GM21390 (cell line): ENCODE results near the gene LYPD4.

ENCODE experiments used
- ATAC-seq: cut with Tn5 transposase; IDR thresholded peaks from one replicate; pipeline ENCODE4 v1.9.1; 2021; ENCODE audit not compliant: unreplicated experiment

The LYPD4 gene

DNA sequence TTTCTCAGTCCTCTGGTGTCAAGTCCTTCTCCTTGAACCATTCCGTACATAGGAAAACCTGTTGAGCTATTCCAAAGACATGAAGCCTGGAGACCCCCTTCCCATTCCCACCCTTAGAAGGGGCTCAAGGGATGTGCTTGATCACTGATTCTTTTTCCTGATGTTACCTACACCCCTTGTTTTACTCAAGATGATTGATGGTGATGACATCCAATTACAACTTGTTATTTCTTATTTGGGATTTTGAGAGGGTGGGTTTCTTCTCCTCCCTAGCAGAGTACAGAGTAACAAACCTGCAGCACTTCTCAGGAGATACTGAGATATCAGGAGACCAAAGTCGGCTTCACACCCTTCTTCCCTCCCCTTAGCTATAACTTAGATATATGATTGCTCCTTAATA lies 8.9 kb upstream of the LYPD4 start:
- no peak for ATAC-seq

DNA sequence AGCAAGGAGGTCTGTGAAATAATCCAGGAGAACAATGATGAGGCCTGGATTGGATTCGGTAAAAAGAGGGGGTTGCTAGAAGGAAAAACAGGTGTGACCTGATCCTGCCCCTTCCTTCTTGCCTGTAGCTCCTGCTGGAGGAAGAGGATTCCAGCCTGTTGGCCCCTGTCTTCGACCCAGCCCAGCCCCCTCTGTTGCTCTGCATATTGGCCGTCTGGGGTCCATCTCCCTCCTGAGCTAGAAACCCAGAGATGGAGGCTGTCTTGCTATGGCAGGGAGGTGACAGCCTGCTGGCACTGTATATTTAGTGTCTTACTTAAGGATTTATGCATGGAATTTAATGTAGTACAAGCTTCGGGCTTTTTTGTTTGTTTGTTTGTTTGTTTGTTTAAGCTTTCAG lies 7.0 kb upstream of the LYPD4 start:
- no peak for ATAC-seq

DNA sequence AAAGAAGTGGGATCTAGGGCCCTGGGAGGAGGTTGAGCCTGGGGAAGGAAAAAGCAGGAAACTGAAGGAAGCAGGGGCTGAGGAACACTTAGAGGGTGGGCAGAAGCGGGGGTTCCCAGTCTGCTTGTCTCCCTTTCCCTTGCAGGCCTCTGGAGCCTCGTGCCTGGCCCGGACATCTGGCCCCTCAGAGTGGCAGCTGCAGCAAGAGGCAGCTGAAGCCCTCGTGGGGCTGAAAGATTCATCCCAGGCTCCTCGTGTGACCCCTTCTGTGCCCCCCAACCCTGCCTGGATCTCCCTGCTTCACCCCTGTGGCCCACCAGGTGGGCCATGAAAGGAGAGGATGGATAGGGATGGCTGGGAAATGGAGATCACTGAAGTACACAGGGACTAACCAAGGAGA lies 5.9 kb upstream of the LYPD4 start:
- no peak for ATAC-seq

DNA sequence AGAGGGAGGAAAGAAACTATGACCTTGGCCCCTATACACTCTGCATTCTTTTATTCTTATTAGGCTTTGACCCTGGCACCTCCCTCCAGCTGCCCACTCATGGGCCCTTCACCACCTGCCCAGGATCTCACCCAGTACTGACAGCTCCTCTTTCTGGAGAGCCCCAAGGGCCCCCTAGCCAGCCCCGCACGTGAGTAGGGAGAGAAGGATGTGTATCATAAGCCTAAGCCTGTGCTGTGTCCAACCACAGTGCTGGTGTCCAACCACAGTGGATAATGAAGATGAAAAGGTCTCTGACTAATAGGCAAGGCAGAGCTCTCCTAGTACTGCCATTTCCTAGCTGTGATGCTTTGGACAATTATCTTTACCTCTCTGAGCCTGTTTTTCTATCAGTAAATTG lies 4.6 kb upstream of the LYPD4 start:
- no peak for ATAC-seq

DNA sequence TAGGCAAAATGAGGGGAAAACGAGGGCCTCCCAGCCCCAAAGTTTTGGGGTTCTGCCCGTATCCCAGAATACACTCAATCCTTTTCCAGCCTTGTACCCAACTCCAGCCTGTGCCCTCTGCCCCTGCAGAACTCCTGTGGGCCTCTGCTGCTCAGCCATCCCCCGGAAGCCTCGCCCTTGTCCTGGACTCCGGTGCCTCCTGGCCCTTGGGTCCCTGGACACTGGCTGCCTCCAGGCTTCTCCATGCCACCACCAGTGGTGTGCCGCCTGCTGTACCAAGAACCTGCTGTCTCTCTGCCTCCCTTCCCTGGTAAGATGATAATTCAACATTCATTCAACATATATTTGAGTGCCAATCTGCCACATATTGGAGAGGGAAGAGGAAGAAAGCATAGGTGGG lies 4.2 kb upstream of the LYPD4 start:
- no peak for ATAC-seq

DNA sequence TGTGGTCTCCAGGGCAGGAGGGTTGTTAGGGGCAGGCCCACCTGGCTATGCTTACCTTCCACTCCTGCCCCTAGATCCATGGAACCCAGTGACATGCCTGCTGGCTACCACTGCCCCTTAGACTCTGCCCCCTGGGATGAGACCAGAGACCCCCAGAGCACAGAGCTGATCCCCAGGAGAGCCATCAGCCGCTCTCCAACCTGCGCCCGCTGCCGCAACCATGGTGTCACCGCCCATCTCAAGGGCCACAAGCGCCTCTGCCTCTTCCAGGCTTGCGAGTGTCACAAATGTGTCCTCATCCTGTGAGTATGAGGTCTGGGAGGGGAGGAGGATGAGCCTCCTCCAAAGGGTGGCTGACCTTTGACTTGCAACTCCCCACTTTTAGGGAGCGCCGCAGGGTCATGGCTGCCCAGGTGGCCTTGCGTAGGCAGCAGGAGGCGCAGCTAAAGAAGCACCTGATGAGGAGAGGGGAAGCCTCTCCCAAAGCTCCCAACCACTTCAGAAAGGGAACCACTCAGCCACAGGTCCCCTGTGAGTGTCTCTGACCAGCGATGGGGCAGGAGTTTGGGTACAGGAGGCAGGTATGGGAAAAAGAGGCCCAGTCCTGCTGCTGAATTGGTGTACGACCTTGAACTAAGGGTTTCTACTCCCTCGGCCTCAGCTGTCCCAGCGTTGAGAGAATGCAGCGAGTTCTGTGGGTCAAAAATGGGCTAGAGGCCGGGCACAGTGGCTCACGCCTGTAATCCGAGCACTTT lies 3.0 kb upstream of the LYPD4 start:
- ATAC-seq, result no peak

DNA sequence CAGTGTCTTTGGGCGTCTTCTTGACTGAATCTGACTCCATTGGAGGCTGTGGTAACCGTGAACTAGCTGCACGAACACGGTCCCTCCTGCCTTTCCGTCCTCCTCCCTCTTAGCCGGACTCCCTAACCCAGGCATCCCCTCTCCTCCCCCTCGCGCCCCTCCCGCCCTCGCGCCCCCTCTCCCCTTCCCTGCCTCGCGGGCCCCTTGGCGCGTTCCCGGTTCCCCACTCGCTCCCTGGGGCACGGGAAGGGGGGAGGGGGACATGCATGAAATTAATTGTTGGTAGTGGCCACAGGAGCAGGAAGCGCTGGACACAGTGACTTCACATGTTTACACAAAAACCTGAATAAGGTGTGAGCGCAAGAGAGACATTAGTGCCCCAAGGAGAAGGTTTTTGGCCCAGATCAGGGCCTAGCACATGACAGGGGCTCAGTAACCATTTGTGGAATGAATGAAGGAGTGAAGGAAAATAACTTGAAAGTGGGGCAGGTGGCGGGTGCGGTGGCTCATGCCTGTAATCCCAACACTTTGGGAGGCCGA lies 638 bp upstream of the LYPD4 start:
- no peak for ATAC-seq

DNA sequence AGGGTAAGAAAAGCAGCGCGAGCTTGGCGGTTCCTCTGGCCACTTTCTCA lies 343 bp upstream of the LYPD4 start, which contains the start of gene DMRTC2:
DMRTC2 (plus strand) TSS at position 42 of the 50 bp plus-strand sequence. CDS start 2,387 bp downstream, outside the sequence.
- ATAC-seq, result no peak

DNA sequence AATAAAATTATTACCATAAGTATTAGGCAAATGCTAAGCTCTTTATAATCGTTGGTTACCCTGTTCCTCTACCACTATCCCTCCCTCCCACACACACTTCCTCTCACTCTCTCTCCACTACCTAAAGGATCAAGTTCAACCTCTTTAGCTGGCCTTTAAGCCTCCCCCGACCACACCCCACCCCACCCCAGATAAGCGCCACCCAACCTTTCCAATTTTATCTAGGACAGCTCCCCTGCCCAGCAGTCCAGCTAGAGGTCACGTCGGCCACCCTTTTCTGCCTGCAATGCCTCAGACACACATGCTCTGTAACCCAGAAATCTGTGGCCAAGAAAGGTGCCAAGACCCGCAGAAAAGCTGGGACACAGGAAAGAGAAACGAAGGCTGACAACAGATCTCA lies 1.1 kb downstream of the LYPD4 start:
- ATAC-seq, result no peak

DNA sequence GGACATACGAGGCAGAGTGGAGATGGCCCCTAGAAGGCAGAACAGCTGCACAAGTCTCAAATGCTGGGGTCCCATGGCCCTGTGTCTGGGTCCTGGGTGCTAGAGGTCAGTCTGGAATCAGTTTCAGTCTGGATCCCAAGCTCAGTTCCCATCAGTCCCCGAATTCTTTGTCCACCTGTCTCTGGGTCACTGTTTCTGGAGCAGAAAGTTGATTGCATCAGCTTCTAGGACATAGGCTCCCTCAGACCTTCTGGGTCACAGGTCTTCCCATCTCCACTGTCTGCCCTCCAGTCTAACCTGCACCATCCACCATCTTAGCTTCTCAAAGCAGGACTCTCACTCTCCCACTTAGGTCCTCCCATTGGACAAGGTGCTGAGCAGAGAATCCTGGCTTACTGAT lies 5.3 kb downstream of the LYPD4 start:
- no peak for ATAC-seq

DNA sequence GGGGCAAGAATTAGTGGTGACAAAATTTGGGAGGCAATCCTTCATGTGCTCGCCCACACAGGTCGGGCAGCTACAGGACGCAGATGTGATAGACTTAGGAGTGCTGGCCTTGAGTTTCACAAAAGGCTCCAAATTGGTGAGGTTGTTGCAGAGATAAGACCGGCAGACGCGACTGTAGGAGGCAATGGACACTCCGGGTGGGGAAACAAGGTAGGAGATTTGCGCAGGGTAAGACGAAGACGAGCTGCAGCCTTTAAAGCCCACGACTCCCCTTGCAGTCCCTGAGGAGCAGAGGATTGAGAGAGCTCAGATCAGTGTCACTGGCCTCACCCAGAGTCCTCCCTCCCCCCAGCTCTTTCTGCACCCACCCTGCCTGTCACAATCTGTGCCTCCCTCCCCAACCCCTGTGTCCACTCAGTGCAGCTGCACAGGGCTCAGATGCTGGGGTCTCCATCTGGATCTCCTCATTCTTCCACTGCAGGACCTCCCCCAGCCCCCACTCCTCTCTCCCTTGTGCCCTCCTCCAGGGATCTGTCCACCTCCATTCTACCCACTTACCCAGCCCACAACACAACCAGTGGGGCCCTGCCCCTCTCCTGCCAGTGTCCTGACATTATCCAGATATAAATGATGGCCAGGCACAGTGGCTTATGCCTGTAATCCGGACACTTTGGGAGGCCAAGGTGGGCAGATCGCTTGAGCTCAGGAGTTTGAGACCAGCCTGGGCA lies 6.3 kb downstream of the LYPD4 start:
- no peak for ATAC-seq

DNA sequence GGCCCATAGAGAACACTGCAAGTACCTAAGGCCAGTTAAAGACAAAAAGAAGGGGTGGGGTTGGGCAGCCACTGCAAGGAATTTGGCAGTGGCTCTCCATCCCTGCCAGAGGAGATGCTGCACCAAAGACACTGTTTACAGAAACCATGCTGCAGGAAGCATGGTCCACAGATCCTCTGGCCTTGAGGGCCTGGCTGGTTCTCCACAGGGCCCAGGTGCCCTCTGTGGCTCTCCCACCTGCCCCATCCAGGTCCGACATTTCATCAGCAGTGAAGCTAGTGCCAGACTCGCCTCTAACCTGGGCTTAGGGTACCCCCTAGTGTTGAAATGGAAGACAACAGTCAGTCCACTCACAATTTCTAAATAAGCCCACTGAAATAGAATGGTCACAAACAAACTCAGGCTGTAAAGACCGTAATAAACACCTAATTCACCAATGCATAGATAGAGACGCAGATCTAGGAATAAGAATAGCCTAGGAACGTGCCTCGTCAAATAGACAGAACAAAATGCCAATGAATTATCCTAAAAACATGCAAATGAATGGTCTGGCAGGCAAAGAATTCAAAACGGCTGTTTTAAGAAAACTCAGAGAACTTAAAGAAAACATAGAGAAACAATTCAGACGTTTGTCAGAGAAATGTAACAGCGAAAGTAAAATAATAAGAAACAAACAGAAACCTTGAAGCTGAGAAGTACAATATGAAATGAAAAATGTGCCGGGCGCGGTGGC lies 23.3 kb downstream of the LYPD4 start:
- no peak for ATAC-seq

DNA sequence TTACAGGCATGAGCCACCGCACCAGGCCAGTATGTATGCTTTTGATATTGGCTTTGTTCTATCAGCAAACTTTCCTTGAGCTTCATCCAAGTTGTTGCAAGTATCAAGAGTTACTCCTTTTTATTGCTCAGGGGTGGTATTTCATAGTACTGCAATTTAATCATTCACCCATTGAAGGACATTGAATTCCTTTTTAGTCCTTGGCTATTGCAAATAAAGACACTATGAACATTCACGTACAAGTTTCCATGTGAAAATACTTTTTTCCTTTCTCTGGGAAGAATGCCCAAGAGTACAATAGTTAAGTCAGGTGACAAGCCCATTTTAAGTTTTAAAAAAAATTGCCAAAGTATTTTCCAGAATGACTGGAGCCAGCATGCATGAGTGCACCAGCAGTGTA lies 27.7 kb downstream of the LYPD4 start:
- no peak for ATAC-seq

DNA sequence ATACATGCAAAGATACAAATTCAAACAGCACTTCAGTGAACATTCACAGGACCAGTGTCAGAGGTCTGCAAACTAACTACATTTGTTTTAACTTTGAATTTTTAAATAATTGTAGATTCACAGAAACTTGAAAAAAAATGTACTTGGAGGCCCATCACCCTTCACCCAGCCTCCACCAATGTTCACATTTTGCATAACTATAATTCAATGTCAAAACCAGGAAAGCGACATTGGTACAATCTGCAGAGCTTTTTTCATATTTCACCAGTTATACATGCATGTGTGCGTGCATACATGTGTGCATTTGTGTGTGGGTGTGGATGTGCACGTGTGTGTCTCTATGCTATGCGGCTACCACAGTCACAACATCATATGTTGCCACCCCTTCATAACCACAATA lies 29.2 kb downstream of the LYPD4 start:
- ATAC-seq, result no peak

DNA sequence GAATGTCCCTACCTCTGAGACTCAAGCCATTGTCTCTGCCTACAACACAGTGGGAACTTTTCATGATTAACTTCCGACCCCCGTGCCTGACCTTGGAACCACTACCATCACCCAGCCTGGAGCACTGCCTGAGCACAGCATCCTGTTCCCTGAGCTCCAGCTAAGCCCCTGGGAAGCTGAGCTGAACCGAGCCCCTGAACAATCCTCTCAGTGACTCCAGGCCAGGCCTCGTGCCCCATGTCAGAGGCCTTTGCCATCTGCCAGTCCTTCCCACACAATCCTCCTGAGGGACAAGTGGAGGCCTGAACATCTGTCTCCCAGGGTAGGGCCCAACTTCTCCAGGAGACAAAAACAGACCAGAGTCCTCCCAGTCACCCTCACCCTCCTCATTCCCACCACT lies 30.6 kb downstream of the LYPD4 start:
- no peak for ATAC-seq

DNA sequence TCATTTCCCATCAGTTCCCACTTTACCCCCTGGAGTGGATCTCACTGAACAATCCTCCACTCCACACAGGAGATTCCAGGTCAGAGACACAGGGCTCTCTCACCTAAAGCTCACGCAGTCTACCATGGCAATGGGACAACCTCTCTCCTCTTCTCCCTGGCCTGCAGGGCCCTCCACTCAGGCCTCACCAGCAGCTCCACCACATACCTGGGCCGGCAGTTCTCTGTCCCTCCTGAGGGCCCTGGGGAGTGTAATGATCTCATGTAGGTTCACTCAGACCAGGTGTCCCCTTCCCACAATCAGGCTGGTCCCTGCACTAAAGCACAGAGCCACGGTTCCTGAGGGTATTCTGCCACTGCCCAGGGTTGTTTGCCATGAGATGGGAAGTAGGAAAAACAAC lies 32.5 kb downstream of the LYPD4 start:
- no peak for ATAC-seq

DNA sequence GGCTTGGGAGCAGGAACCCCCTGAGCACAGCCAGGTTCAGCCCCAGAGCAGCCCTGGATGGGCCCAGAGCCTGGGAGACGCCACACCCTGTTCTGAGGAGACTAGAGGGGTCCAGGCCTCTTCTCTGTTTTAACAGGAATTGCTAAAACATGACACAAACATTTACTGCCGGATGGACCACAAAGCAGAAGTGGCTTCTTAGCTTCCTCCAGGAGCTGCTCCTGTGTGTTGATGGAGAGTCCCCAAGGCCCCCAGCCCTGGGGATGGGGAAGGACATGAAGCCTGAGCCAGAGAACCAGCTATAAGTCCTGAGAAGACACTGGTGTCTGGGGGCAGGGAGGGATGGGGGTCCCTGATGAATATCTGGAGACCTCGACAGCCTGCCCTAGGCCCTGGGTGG lies 33.4 kb downstream of the LYPD4 start:
- ATAC-seq, result no peak

DNA sequence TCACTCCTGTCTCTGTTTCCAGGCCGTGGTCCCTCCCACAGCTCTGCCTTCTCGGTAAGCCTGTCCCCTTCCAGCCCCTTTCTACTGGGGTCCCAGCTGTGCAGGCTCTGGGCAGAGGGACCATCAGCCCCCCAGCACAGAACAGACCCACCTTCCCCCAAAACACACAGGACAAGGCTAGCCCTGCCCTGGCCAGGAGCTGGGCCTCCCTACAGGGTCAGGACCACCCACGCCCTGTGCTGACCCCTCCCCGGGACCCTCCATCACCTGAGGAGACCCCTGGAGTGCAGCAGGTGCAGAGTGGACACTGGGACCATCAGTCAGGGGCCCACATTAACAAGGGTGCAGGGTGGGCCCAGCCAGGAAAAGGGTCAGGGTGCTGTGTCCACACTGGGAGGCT lies 34.2 kb downstream of the LYPD4 start:
- ATAC-seq, result no peak

DNA sequence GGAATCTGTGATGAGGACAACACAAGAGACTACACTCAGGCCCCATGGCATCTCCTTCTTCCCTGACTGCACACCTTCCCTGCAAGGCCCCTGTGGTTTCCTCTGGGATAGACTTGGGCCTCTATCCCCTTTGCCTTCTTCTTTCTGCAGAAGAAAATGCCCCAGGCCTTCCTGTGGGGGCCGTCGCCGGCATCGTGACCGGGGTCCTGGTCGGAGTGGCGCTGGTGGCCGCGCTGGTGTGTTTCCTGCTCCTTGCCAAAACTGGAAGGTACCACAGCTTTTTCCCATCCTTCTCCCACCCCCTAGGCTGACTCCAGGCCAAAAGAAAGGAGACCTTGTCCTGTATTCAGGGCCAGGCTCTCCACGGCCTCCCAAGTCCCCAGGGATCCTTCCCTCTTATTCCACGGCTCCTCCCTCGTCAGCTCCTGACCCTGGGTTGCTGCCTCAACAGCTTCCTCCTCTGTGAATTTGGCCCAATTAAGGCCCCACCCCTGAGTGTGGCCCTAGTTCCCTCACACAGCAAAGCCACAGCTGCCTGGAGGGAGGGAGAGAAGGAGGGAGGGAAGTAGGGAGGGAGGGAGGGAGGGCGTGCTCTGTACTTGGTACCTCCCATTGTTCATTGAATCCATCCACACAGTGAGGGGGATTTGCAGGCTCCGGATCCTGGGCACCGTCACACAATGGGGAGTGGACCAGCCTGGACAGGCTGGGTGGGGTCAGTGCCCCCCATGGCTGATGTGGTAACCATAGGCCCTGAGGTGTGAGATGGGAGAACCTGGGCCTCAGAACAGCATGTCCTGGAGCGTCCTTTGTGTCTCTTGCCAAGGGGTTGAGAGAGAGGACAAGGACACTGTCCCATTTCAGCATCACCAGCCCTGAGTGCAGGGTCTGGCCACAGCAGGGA lies 35.6 kb downstream of the LYPD4 start:
- ATAC-seq, result no peak

DNA sequence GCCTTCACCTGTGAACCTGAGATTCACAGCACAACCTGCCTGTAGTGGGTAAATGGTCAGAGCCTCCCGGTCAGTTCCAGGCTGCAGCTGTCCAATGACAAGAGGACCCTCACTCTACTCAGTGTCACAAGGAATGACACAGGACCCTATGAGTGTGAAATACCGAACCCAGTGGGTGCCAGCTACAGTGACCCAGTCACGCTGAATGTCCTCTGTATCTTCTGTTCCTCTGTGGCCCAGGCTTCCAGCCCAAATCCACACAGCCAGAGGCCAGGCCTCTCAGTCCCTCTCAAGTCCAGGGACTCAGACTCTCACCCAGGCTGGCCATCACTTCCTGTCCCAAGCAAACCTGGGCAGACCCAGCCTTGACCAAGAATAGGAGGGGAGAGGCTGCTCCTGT lies 37.3 kb downstream of the LYPD4 start:
- no peak for ATAC-seq

DNA sequence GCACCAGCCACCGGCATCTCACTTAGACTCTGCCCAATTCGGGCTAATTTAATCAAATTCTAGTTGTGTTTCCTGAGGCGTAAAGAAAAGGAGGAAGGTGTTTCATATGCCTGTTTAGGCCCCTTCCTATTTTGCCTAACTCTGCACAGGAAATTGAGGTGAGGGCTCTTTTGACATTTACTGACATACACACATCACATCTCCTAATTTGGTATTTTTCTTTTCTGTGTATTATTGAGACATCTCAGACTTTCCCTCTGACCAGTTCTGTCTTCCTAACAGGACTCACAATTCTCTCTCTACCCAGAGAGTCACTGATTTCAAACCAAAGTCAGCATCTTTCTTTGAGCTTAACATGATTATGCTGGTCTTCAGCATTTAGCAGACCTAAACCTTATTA lies 40.1 kb downstream of the LYPD4 start:
- no peak for ATAC-seq
